Neural cell (in vitro differentiated cells): ENCODE measurements around the gene ELMO1. TPM values are rescaled to one million over a fixed set of nuclear protein-coding genes. Genes with fewer than 3 reads are reported as not detected.

ENCODE experiments used
- H2AFZ ChIP-seq: fragments of 200-600, 300-800 bp; sonication (generic), shearing (Covaris generic); 2 replicates; pipeline ENCODE4 v1.6.0; 2014; ENCODE audit warnings: low read depth, mild to moderate bottlenecking, antibody characterized with exemption, low read length, moderate library complexity
- H3F3A ChIP-seq: fragments of 200-600 bp; shearing (Covaris generic); 2 replicates; pipeline ENCODE4 v1.6.1; 2016; ENCODE audit warnings: mild to moderate bottlenecking, moderate library complexity, mixed read lengths, antibody characterized with exemption, low read length; ENCODE audit not compliant: insufficient read depth, poor library complexity, severe bottlenecking
- H3K27ac ChIP-seq: fragments of 200-600, 300-800 bp; sonication (generic), shearing (Covaris generic); 2 replicates; pipeline ENCODE4 v1.5.1; 2014; ENCODE audit warnings: mild to moderate bottlenecking, low read length, moderate library complexity
- H3K27me3 ChIP-seq: fragments of 300-800, 200-600 bp; sonication (generic), shearing (Covaris generic); 2 replicates; pipeline ENCODE4 v1.6.0; 2014; ENCODE audit warnings: mild to moderate bottlenecking, low read depth, low read length, moderate library complexity; ENCODE audit not compliant: insufficient read depth
- H3K36me3 ChIP-seq: fragments of 300-800, 200-600 bp; sonication (generic), shearing (Covaris generic); 2 replicates; pipeline ENCODE4 v1.5.1; 2014; ENCODE audit warnings: mild to moderate bottlenecking, antibody characterized with exemption, low read length, moderate library complexity; ENCODE audit not compliant: insufficient read depth
- H3K4me2 ChIP-seq: fragments of 300-800, 200-600 bp; sonication (generic), shearing (Covaris generic); 2 replicates; pipeline ENCODE4 v1.6.0; 2014; ENCODE audit warnings: mild to moderate bottlenecking, low read length
- H3K4me3 ChIP-seq: fragments of 300-800, 200-600 bp; sonication (generic), shearing (Covaris generic); 2 replicates; pipeline ENCODE4 v1.5.1; 2014; ENCODE audit warnings: mild to moderate bottlenecking, low read length, moderate library complexity
- H3K79me2 ChIP-seq: fragments of 200-600 bp; shearing (Covaris generic); replicated peaks from 2 replicates; pipeline ENCODE4 v1.6.0; 2014; ENCODE audit warnings: mild to moderate bottlenecking, low read length, moderate library complexity; ENCODE audit not compliant: insufficient read depth
- H3K9ac ChIP-seq: fragments of 300-800, 200-600 bp; sonication (generic), shearing (Covaris generic); 2 replicates; pipeline ENCODE4 v1.6.1; 2016; ENCODE audit warnings: mild to moderate bottlenecking, low read length, mixed read lengths
- H3K9me2 ChIP-seq: fragments of 200-600 bp; shearing (Covaris generic); 2 replicates; pipeline ENCODE4 v1.6.1; 2016; ENCODE audit warnings: mild to moderate bottlenecking, low read length, mixed read lengths; ENCODE audit not compliant: insufficient read depth
- H3K9me3 ChIP-seq: fragments of 200-600, 300-800 bp; sonication (generic), shearing (Covaris generic); 2 replicates; pipeline ENCODE4 v1.6.1; 2016; ENCODE audit warnings: mild to moderate bottlenecking, mixed run types, low read length, moderate library complexity, mixed read lengths
- H4K20me1 ChIP-seq: fragments of 200-600 bp; shearing (Covaris generic); 2 replicates; pipeline ENCODE4 v1.6.1; 2016; ENCODE audit warnings: mild to moderate bottlenecking, mixed run types; ENCODE audit not compliant: insufficient read depth
- EP300 ChIP-seq: fragments of 450-650 bp; conservative IDR thresholded peaks from 2 replicates; pipeline ENCODE4 v1.6.1; 2014; ENCODE audit warnings: antibody characterized with exemption, mild to moderate bottlenecking, moderate library complexity; ENCODE audit not compliant: poor library complexity, severe bottlenecking
- EZH2 ChIP-seq: fragments of 200-600, 300-800 bp; shearing (Covaris generic), sonication (generic); IDR thresholded peaks from 2 replicates; pipeline ENCODE4 v1.6.1; 2014; ENCODE audit warnings: antibody characterized with exemption, low read length, borderline replicate concordance, mild to moderate bottlenecking; ENCODE audit not compliant: insufficient read depth, poor library complexity, severe bottlenecking
- MXI1 ChIP-seq: fragments of 450-650 bp; conservative IDR thresholded peaks from 2 replicates; pipeline ENCODE4 v1.6.1; 2014; ENCODE audit warnings: antibody characterized with exemption, mild to moderate bottlenecking; ENCODE audit not compliant: poor library complexity, severe bottlenecking
- POLR2AphosphoS5 ChIP-seq: IDR thresholded peaks from 2 replicates; pipeline ENCODE4 v1.6.1; 2012
- RAD21 ChIP-seq: fragments of 450-650 bp; conservative IDR thresholded peaks from 2 replicates; pipeline ENCODE4 v1.6.1; 2014; ENCODE audit warnings: antibody characterized with exemption, mild to moderate bottlenecking, moderate library complexity
- SMC3 ChIP-seq: fragments of 450-650 bp; conservative IDR thresholded peaks from 2 replicates; pipeline ENCODE4 v1.6.1; 2014; ENCODE audit warnings: antibody characterized with exemption, mild to moderate bottlenecking, moderate library complexity; ENCODE audit not compliant: poor library complexity
- TAF1 ChIP-seq: IDR thresholded peaks from 2 replicates; pipeline ENCODE4 v1.6.1; 2012; ENCODE audit warnings: low read depth
- polyA plus RNA-seq: library from polyadenylated mRNA; depleted of rRNA; stranded (reverse); fragments of >200 nt; gene quantifications from 2 replicates; pipeline ENCODE4 v1.2.3, GENCODE V29; 2014
- TF ChIP-seq, protein P1 (sequence below): fragments of 450-650 bp; IDR thresholded peaks from 2 replicates; pipeline ENCODE4 v1.5.1; 2014; ENCODE audit warnings: antibody characterized with exemption, mild to moderate bottlenecking, moderate library complexity; ENCODE audit not compliant: poor library complexity, severe bottlenecking
- TF ChIP-seq, protein P2 (sequence below): IDR thresholded peaks from 2 replicates; pipeline ENCODE4 v1.6.1; 2012; ENCODE audit warnings: borderline replicate concordance

Gene ELMO1
- polyA plus RNA-seq, 1 donor from 2014 or later, result 12.2 TPM

DNA sequence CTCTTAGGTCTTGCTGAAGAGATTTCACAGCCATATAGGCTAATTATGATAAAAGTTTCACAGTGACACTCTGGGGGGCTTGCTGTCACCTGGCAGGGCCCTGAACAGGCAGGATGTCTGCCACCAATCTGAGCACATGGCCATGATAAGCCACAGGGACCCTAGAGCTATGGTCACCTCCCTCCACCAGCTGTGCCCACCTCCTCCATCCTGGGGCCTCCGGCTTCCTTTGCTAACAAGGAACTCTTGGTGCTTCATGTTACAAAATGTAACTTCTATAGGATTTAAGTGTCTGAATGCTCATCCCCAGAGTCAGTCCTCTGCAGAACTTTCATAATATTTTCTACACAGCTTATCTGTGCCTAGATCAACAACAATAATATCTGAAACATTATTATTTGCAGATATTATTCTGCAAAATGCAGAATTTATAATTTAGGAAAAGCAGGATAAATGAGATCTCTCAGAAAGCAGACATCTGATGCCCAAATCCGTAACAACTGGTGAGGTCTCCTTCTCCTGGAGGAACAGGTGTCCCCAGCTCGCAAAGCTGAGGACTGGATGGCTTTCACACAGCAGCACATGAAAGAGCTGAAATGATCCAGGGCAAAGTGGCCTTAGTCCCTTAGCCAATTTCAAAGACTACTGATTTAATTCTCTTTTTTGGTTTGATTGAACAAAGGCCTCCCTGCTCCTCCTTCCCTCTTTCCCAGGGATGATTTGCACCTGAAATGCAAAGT is 437.3 kb downstream of the ELMO1 start:
- Histone ChIP-seq H3K27ac (no peak overlapping the region), H3K27me3 (no peaks in the 10 kb centered on the region), H3K4me2 (no peak overlapping the region), H3K79me2 (no peaks in the 10 kb centered on the region), H2AFZ (no peak overlapping the region), H3K9me3 (no peaks in the 10 kb centered on the region), H3K9ac (no peak overlapping the region), H3K4me3 (no peak overlapping the region), H3K9me2 (no peaks in the 10 kb centered on the region), H4K20me1 (no peaks in the 10 kb centered on the region), H3F3A (no peaks in the 10 kb centered on the region), H3K36me3 (no peaks in the 10 kb centered on the region)
- TF ChIP-seq EP300 (no peak), RAD21 (no peak), MXI1 (no peak), EZH2 (no peak), TAF1 (no peak), SMC3 (no peak), POLR2AphosphoS5 (no peak)
- TF ChIP-seq, protein P1, sequence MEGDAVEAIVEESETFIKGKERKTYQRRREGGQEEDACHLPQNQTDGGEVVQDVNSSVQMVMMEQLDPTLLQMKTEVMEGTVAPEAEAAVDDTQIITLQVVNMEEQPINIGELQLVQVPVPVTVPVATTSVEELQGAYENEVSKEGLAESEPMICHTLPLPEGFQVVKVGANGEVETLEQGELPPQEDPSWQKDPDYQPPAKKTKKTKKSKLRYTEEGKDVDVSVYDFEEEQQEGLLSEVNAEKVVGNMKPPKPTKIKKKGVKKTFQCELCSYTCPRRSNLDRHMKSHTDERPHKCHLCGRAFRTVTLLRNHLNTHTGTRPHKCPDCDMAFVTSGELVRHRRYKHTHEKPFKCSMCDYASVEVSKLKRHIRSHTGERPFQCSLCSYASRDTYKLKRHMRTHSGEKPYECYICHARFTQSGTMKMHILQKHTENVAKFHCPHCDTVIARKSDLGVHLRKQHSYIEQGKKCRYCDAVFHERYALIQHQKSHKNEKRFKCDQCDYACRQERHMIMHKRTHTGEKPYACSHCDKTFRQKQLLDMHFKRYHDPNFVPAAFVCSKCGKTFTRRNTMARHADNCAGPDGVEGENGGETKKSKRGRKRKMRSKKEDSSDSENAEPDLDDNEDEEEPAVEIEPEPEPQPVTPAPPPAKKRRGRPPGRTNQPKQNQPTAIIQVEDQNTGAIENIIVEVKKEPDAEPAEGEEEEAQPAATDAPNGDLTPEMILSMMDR, result no peak
- TF ChIP-seq, protein P2, sequence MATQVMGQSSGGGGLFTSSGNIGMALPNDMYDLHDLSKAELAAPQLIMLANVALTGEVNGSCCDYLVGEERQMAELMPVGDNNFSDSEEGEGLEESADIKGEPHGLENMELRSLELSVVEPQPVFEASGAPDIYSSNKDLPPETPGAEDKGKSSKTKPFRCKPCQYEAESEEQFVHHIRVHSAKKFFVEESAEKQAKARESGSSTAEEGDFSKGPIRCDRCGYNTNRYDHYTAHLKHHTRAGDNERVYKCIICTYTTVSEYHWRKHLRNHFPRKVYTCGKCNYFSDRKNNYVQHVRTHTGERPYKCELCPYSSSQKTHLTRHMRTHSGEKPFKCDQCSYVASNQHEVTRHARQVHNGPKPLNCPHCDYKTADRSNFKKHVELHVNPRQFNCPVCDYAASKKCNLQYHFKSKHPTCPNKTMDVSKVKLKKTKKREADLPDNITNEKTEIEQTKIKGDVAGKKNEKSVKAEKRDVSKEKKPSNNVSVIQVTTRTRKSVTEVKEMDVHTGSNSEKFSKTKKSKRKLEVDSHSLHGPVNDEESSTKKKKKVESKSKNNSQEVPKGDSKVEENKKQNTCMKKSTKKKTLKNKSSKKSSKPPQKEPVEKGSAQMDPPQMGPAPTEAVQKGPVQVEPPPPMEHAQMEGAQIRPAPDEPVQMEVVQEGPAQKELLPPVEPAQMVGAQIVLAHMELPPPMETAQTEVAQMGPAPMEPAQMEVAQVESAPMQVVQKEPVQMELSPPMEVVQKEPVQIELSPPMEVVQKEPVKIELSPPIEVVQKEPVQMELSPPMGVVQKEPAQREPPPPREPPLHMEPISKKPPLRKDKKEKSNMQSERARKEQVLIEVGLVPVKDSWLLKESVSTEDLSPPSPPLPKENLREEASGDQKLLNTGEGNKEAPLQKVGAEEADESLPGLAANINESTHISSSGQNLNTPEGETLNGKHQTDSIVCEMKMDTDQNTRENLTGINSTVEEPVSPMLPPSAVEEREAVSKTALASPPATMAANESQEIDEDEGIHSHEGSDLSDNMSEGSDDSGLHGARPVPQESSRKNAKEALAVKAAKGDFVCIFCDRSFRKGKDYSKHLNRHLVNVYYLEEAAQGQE, result no peak

DNA sequence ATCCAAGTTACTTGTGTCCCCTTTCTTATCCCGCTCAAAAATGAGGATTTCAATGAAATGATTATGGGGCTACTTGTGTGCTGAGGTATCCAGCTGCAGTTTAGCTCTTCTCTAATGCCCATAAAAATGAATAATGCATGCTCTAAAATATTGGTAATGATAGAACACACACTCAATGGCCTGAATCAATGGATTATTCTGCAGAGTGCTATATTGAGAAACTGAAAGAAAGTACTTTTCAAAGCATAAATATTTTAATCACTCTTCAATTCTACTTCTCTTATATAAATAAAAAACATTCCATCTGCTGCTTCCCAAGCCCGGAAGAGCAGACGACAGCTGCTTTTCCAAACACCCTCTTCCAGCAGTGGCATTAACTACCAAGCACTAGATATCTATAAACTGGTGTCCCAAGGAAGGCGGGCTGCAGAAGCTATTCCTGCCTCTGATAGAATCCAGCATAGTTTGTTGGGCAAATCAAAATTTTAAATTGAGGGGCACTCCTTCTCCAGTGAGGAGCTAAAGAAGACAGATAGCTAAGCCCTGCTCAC is 439.5 kb downstream of the ELMO1 start:
- Histone ChIP-seq H3K4me3 (no peak overlapping the region), H3F3A (no peaks in the 10 kb centered on the region), H3K36me3 (no peaks in the 10 kb centered on the region), H3K4me2 (no peak overlapping the region), H3K79me2 (no peaks in the 10 kb centered on the region), H2AFZ (no peak overlapping the region), H3K9me3 (no peaks in the 10 kb centered on the region), H4K20me1 (no peaks in the 10 kb centered on the region), H3K9me2 (no peaks in the 10 kb centered on the region), H3K27ac (no peak overlapping the region), H3K27me3 (no peaks in the 10 kb centered on the region), H3K9ac (no peak overlapping the region)
- TF ChIP-seq EP300, result no peak
- no peak for TF ChIP-seq RAD21
- TF ChIP-seq SMC3, result no peak
- TF ChIP-seq MXI1, result no peak
- TF ChIP-seq, protein P2, result no peak
- no peak for TF ChIP-seq TAF1
- TF ChIP-seq, protein P1, result no peak
- TF ChIP-seq EZH2, result no peak
- no peak for TF ChIP-seq POLR2AphosphoS5
